HepG2 (cell line): ENCODE results near the gene NEDD4L. TPM values are rescaled to one million over a fixed set of nuclear protein-coding genes. Genes with fewer than 3 reads are reported as not detected.

Experiments used
- BHLHE40 ChIP-seq: IDR thresholded peaks from 2 replicates; pipeline ENCODE4 v1.6.1; 2011; ENCODE audit warnings: low read length, improper control_type of control experiment
- BRCA1 ChIP-seq: sonication (generic); formaldehyde crosslinking; IDR thresholded peaks from 2 replicates; pipeline ENCODE4 v1.4.0; 2020; ENCODE audit warnings: missing genetic modification reagents
- BRD4 ChIP-seq: sonication (generic); formaldehyde crosslinking; IDR thresholded peaks from 2 replicates; pipeline ENCODE4 v1.4.0; 2020; ENCODE audit warnings: missing genetic modification reagents
- CEBPG ChIP-seq: IDR thresholded peaks from 2 replicates; pipeline ENCODE4 v1.6.1; 2016
- CHD2 ChIP-seq: IDR thresholded peaks from 2 replicates; pipeline ENCODE4 v1.6.1; 2011; ENCODE audit warnings: low read depth, low read length, improper control_type of control experiment
- DDIT3 ChIP-seq: sonication (generic); formaldehyde crosslinking; IDR thresholded peaks from 2 replicates; pipeline ENCODE4 v1.4.0; 2020; ENCODE audit warnings: mild to moderate bottlenecking, missing genetic modification reagents
- JUNB ChIP-seq: sonication (generic); formaldehyde crosslinking; IDR thresholded peaks from 2 replicates; pipeline ENCODE4 v1.8.0; 2022; ENCODE audit warnings: missing genetic modification reagents, mild to moderate bottlenecking, borderline replicate concordance
- KDM5A ChIP-seq: fragments of 200-600 bp; sonication (generic); IDR thresholded peaks from 2 replicates; pipeline ENCODE4 v1.7.0; 2018; ENCODE audit warnings: antibody characterized with exemption, mild to moderate bottlenecking, low read length, borderline replicate concordance
- MXD4 ChIP-seq: IDR thresholded peaks from 2 replicates; pipeline ENCODE4 v1.6.1; 2016; ENCODE audit warnings: mild to moderate bottlenecking, missing biosample characterization, missing genetic modification reagents
- NR0B2 ChIP-seq: sonication (generic); formaldehyde crosslinking; IDR thresholded peaks from 2 replicates; pipeline ENCODE4 v1.4.0; 2020; ENCODE audit warnings: mild to moderate bottlenecking, missing genetic modification reagents
- PLRG1 ChIP-seq: fragments of 450-650 bp; conservative IDR thresholded peaks from 2 replicates; pipeline ENCODE4 v1.6.1; 2016
- SAP130 ChIP-seq: IDR thresholded peaks from 2 replicates; pipeline ENCODE4 v1.6.1; 2016; ENCODE audit warnings: low read depth
- SOX13 ChIP-seq, 3 experiments: fragments of 450-650 bp in 1 of 3; sonication (generic) in 1 of 3; formaldehyde crosslinking in 1 of 3; IDR thresholded peaks in 2 of 3; conservative IDR thresholded peaks in 1 of 3; 2 replicates each; pipeline versions ENCODE4 v1.5.0 to v1.6.1; 2016 to 2020; ENCODE audit warnings: antibody characterized with exemption in 1 of 3, mild to moderate bottlenecking in 1 of 3, missing compliant biosample characterization in 1 of 3, missing genetic modification reagents in 1 of 3, moderate library complexity in 1 of 3
- STAG1 ChIP-seq: sonication (generic); formaldehyde crosslinking; IDR thresholded peaks from 2 replicates; pipeline ENCODE4 v1.4.0; 2020; ENCODE audit warnings: missing genetic modification reagents
- TFDP1 ChIP-seq: IDR thresholded peaks from 2 replicates; pipeline ENCODE4 v1.6.1; 2016; ENCODE audit warnings: missing compliant biosample characterization, missing genetic modification reagents, borderline replicate concordance
- WIZ ChIP-seq: sonication (generic); formaldehyde crosslinking; IDR thresholded peaks from 2 replicates; pipeline ENCODE4 v1.5.1; 2020; ENCODE audit warnings: mild to moderate bottlenecking, missing genetic modification reagents
- ZNF282 ChIP-seq: fragments of 450-650 bp; IDR thresholded peaks from 2 replicates; pipeline ENCODE4 v1.6.1; 2018; ENCODE audit not compliant: partially characterized antibody
- ZNF44 ChIP-seq: sonication (generic); formaldehyde crosslinking; IDR thresholded peaks from 2 replicates; pipeline ENCODE4 v1.5.1; 2020; ENCODE audit warnings: mild to moderate bottlenecking, missing genetic modification reagents
- ZNF501 ChIP-seq: sonication (generic); formaldehyde crosslinking; IDR thresholded peaks from 2 replicates; pipeline ENCODE4 v1.5.1; 2020; ENCODE audit warnings: mild to moderate bottlenecking, moderate library complexity, missing genetic modification reagents
- ZNF543 ChIP-seq: sonication (generic); formaldehyde crosslinking; IDR thresholded peaks from 2 replicates; pipeline ENCODE4 v1.4.0; 2020; ENCODE audit warnings: mild to moderate bottlenecking, missing genetic modification reagents
- ZNF576 ChIP-seq: sonication (generic); formaldehyde crosslinking; IDR thresholded peaks from 2 replicates; pipeline ENCODE4 v1.4.0; 2020; ENCODE audit warnings: mild to moderate bottlenecking, missing genetic modification reagents
- ZNF580 ChIP-seq: IDR thresholded peaks from 2 replicates; pipeline ENCODE4 v1.6.1; 2016; ENCODE audit warnings: low read depth, borderline replicate concordance
- ZNF619 ChIP-seq: sonication (generic); formaldehyde crosslinking; IDR thresholded peaks from 2 replicates; pipeline ENCODE4 v1.4.0; 2020; ENCODE audit warnings: mild to moderate bottlenecking, missing genetic modification reagents
- ZNF704 ChIP-seq: sonication (generic); formaldehyde crosslinking; IDR thresholded peaks from 2 replicates; pipeline ENCODE4 v1.8.1; 2023; ENCODE audit warnings: mild to moderate bottlenecking, inconsistent platforms, moderate library complexity, missing genetic modification reagents, borderline replicate concordance
- ZNF781 ChIP-seq: sonication (generic); formaldehyde crosslinking; IDR thresholded peaks from 2 replicates; pipeline ENCODE4 v1.5.1; 2020; ENCODE audit warnings: borderline replicate concordance, mild to moderate bottlenecking, missing genetic modification reagents; ENCODE audit errors: not compliant biosample characterization
- polyA plus RNA-seq, 8 experiments: library from polyadenylated mRNA; depleted of rRNA in 3 of 8; stranded (reverse) in 7 of 8; unstranded in 1 of 8; fragments of >200 nt; fragmentation: Illumina TruSeq in 4 of 8; extraction: Trizol in 4 of 8; gene quantifications; 2 replicates each; pipeline versions ENCODE4 v1.2.1 to v1.2.3, GENCODE V29; 2011 to 2016; ENCODE audit warnings: low read depth in 4 of 8, missing spikeins in 1 of 8, mixed read lengths in 1 of 8; ENCODE audit not compliant: insufficient read depth in 1 of 8
- total RNA-seq, 5 experiments: library from RNA; depleted of rRNA; stranded (reverse); fragments of >200 nt; fragmentation: Illumina TruSeq; extraction: Trizol; gene quantifications; 2 replicates each; pipeline ENCODE4 v1.2.3, GENCODE V29; 2016; ENCODE audit warnings: low read depth in 1 of 5
- TF ChIP-seq, protein P1 (sequence below): sonication (generic); formaldehyde crosslinking; IDR thresholded peaks from 2 replicates; pipeline ENCODE4 v1.9.0; 2021; ENCODE audit warnings: missing genetic modification reagents, borderline replicate concordance

The NEDD4L gene
- total and polyA plus RNA-seq, 2 of the 13 experiments (the other 11 are each of a cell fraction or from before 2014, with no cell fraction given): 168 to 390 TPM

GRCh38 chr18:58407263-58407648 lies 363.2 kb downstream of the NEDD4L start (continued):
- no peak for TF ChIP-seq SOX13 (IDR thresholded peaks at IDR 0.05)
- peak in 1 of 2 experiments; percentile 20; a peak in 1 of 4 replicates for TF ChIP-seq SOX13 (CRISPR knock-in tag; conservative IDR thresholded peaks at IDR 0.05 in 1 of 2, IDR thresholded peaks at IDR 0.05 in 1 of 2)
- TF ChIP-seq ZNF44 (CRISPR knock-in tag): 0 out of 2 replicates have a peak, but pooled peaks have one; percentile 36
- peak; percentile 97 for TF ChIP-seq BRD4 (CRISPR knock-in tag)
- no peak for TF ChIP-seq ZNF501
- peak; percentile 2; the same call in 1 of the 2 replicates for TF ChIP-seq ZNF543 (CRISPR knock-in tag)
- TF ChIP-seq TFDP1 (CRISPR knock-in tag): peak; percentile 47; the same call in 1 of the 2 replicates
- 0 out of 2 replicates have a peak, but pooled peaks have one; percentile 11 for TF ChIP-seq BRCA1 (CRISPR knock-in tag)
- no peak for TF ChIP-seq BHLHE40
- no peak for TF ChIP-seq ZNF781
- TF ChIP-seq ZNF704: no peak
- no peak for TF ChIP-seq NR0B2 (CRISPR knock-in tag)
- TF ChIP-seq, protein P1, sequence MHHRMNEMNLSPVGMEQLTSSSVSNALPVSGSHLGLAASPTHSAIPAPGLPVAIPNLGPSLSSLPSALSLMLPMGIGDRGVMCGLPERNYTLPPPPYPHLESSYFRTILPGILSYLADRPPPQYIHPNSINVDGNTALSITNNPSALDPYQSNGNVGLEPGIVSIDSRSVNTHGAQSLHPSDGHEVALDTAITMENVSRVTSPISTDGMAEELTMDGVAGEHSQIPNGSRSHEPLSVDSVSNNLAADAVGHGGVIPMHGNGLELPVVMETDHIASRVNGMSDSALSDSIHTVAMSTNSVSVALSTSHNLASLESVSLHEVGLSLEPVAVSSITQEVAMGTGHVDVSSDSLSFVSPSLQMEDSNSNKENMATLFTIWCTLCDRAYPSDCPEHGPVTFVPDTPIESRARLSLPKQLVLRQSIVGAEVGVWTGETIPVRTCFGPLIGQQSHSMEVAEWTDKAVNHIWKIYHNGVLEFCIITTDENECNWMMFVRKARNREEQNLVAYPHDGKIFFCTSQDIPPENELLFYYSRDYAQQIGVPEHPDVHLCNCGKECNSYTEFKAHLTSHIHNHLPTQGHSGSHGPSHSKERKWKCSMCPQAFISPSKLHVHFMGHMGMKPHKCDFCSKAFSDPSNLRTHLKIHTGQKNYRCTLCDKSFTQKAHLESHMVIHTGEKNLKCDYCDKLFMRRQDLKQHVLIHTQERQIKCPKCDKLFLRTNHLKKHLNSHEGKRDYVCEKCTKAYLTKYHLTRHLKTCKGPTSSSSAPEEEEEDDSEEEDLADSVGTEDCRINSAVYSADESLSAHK (CRISPR knock-in tag): no peak
- TF ChIP-seq ZNF576: no peak
- TF ChIP-seq WIZ (CRISPR knock-in tag): no peak
- no peak for TF ChIP-seq ZNF580 (CRISPR knock-in tag)
- no peak for TF ChIP-seq STAG1 (CRISPR knock-in tag)
- TF ChIP-seq CEBPG (CRISPR knock-in tag): peak; percentile 80
- TF ChIP-seq MXD4 (CRISPR knock-in tag): 0 out of 2 replicates have a peak, but pooled peaks have one; percentile 15
- TF ChIP-seq ZNF619 (CRISPR knock-in tag): 0 out of 2 replicates have a peak, but pooled peaks have one; percentile 28
- peak; percentile 37; the same call in 1 of the 2 replicates for TF ChIP-seq SAP130
- TF ChIP-seq ZNF282: no peak
- no peak for TF ChIP-seq CHD2
- no peak for TF ChIP-seq PLRG1
- TF ChIP-seq KDM5A: no peak
- TF ChIP-seq JUNB (CRISPR knock-in tag): no peak
- no peak for TF ChIP-seq DDIT3 (CRISPR knock-in tag)
